ENCODE results near the gene KERA. TPM values are rescaled to one million over a fixed set of nuclear protein-coding genes. Genes with fewer than 3 reads are reported as not detected.

Gene KERA
- total RNA-seq, 2 experiments from 2014 or later = not detected

- intact Hi-C loops (cut with micrococcal nuclease; ENCODE audit: unreplicated experiment) = no loop called here
- no TSS peak for BruUV-seq (replicated peaks)
- no peak for DNase-seq (ENCODE audit: low spot score)
- H3K79me2 ChIP-seq (ENCODE audit: insufficient read depth, low read depth, low read length) = no peaks in the 10 kb centered on the region
- POLR2A ChIA-PET = no interaction called here
- no peaks in the 10 kb centered on the region for H3K4me1 ChIP-seq (ENCODE audit: insufficient read depth, low read length, poor library complexity, severe bottlenecking)
- no peaks in the 10 kb centered on the region for H3K9me2 ChIP-seq (ENCODE audit: insufficient read depth, low read length)
- H3K4me2 ChIP-seq (ENCODE audit: low read length) = no peak overlapping the region
- TF ChIP-seq CTCF (conservative IDR thresholded peaks at IDR 0.05; ENCODE audit: low read length) (no peak), EZH2phosphoT487 (IDR thresholded peaks at IDR 0.05; ENCODE audit: borderline replicate concordance, low read depth, low read length) (no peak)
- no peaks in the 10 kb centered on the region for H3K36me3 ChIP-seq (ENCODE audit: insufficient read depth, low read length)
- H2AFZ ChIP-seq (ENCODE audit: low read length) = no peak overlapping the region
- no peak overlapping the region for H3K27ac ChIP-seq (ENCODE audit: low read depth, low read length, poor library complexity, severe bottlenecking)
- H4K20me1 ChIP-seq (ENCODE audit: insufficient read depth, low read length) = no peaks in the 10 kb centered on the region
- H3K4me3 ChIP-seq (ENCODE audit: low read depth, low read length, poor library complexity, severe bottlenecking) = no peak overlapping the region
- no peaks in the 10 kb centered on the region for H3K9me3 ChIP-seq (ENCODE audit: low read length)
- CTCF ChIA-PET (ENCODE audit: unreplicated experiment) = no interaction called here
These were observed 37.1 kb upstream of the KERA start for GRCh38 chr12:91094957-91095356.

GRCh38 chr12:91094032-91094662, 36.3 kb upstream of the KERA start:
- Histone ChIP-seq H2AFZ (ENCODE audit: low read length) (no peak overlapping the region), H3K4me3 (ENCODE audit: low read depth, low read length, poor library complexity, severe bottlenecking) (no peak overlapping the region), H3K79me2 (ENCODE audit: insufficient read depth, low read depth, low read length) (no peaks in the 10 kb centered on the region), H3K9me2 (ENCODE audit: insufficient read depth, low read length) (no peaks in the 10 kb centered on the region), H3K4me2 (ENCODE audit: low read length) (no peak overlapping the region), H3K4me1 (ENCODE audit: insufficient read depth, low read length, poor library complexity, severe bottlenecking) (no peaks in the 10 kb centered on the region), H4K20me1 (ENCODE audit: insufficient read depth, low read length) (no peaks in the 10 kb centered on the region), H3K27ac (ENCODE audit: low read depth, low read length, poor library complexity, severe bottlenecking) (no peak overlapping the region), H3K36me3 (ENCODE audit: insufficient read depth, low read length) (no peaks in the 10 kb centered on the region), H3K9me3 (ENCODE audit: low read length) (no peaks in the 10 kb centered on the region)
- ChIA-PET CTCF (ENCODE audit: unreplicated experiment) (no interaction called here), POLR2A (no interaction called here)
- TF ChIP-seq CTCF (conservative IDR thresholded peaks at IDR 0.05; ENCODE audit: low read length) = no peak
- TF ChIP-seq EZH2phosphoT487 (IDR thresholded peaks at IDR 0.05; ENCODE audit: borderline replicate concordance, low read depth, low read length) = no peak
- intact Hi-C loops (cut with micrococcal nuclease; ENCODE audit: unreplicated experiment) = no loop called here
- BruUV-seq (replicated peaks) = no TSS peak
- DNase-seq (ENCODE audit: low spot score) = no peak

- H3K9me3 ChIP-seq (ENCODE audit: low read length) = no peaks in the 10 kb centered on the region
- TF ChIP-seq CTCF (conservative IDR thresholded peaks at IDR 0.05; ENCODE audit: low read length) (no peak), EZH2phosphoT487 (IDR thresholded peaks at IDR 0.05; ENCODE audit: borderline replicate concordance, low read depth, low read length) (no peak)
- ChIA-PET POLR2A (no interaction called here), CTCF (ENCODE audit: unreplicated experiment) (no interaction called here)
- DNase-seq (ENCODE audit: low spot score) = no peak
- no peaks in the 10 kb centered on the region for H3K79me2 ChIP-seq (ENCODE audit: insufficient read depth, low read depth, low read length)
- H3K36me3 ChIP-seq (ENCODE audit: insufficient read depth, low read length) = no peaks in the 10 kb centered on the region
- H3K4me1 ChIP-seq (ENCODE audit: insufficient read depth, low read length, poor library complexity, severe bottlenecking) = no peaks in the 10 kb centered on the region
- no TSS peak for BruUV-seq (replicated peaks)
- no peaks in the 10 kb centered on the region for H4K20me1 ChIP-seq (ENCODE audit: insufficient read depth, low read length)
- no peak overlapping the region for H3K27ac ChIP-seq (ENCODE audit: low read depth, low read length, poor library complexity, severe bottlenecking)
- H3K9me2 ChIP-seq (ENCODE audit: insufficient read depth, low read length) = no peaks in the 10 kb centered on the region
- H2AFZ ChIP-seq (ENCODE audit: low read length) = no peak overlapping the region
- H3K4me2 ChIP-seq (ENCODE audit: low read length) = no peak overlapping the region
- intact Hi-C loops (cut with micrococcal nuclease; ENCODE audit: unreplicated experiment) = no loop called here
- H3K4me3 ChIP-seq (ENCODE audit: low read depth, low read length, poor library complexity, severe bottlenecking) = no peak overlapping the region
These were observed 35.5 kb upstream of the KERA start for GRCh38 chr12:91093341-91093740.
